GM19455 (cell line): ENCODE results near the gene DNAJB4.
A peak's percentile ranks its signal among the peaks of the same experiment; 100 is the strongest.
"Not testable (repeated sequence)": the region's sequence is repeated elsewhere in the genome, so short reads cannot be mapped to it uniquely, and the experiment has no call there.

Experiments
- ATAC-seq: cut with Tn5 transposase; IDR thresholded peaks from one replicate; pipeline ENCODE4 v1.9.1; 2021; ENCODE audit not compliant: unreplicated experiment

DNAJB4 gene

GRCh38 chr1:78004719-78005447, at the start of gene DNAJB4:
TSS of gene DNAJB4 (plus strand) at chr1:78004939. CDS start at chr1:78005111, 172 bp downstream.
- peak; percentile 98 for ATAC-seq

- ATAC-seq = no peak
Observed at GRCh38 chr1:77955709-77956108, 49.0 kb upstream of the DNAJB4 start.

GRCh38 chr1:77956464-77956863, 48.3 kb upstream of the DNAJB4 start:
- ATAC-seq = no peak

- ATAC-seq = no peak
Observed at GRCh38 chr1:77958391-77958790, 46.3 kb upstream of the DNAJB4 start.

- ATAC-seq = no peak
Observed at GRCh38 chr1:77958850-77959249, 45.9 kb upstream of the DNAJB4 start.

- ATAC-seq = no peak
Observed at GRCh38 chr1:77961392-77961791, 43.3 kb upstream of the DNAJB4 start.

- ATAC-seq = no peak
Observed at GRCh38 chr1:77966291-77966690, 38.4 kb upstream of the DNAJB4 start.

- ATAC-seq = no peak
Observed at GRCh38 chr1:77970192-77970591, 34.5 kb upstream of the DNAJB4 start.

- no peak for ATAC-seq
Observed at GRCh38 chr1:77972080-77972479, 32.7 kb upstream of the DNAJB4 start.

GRCh38 chr1:77975386-77975785, 29.4 kb upstream of the DNAJB4 start:
- ATAC-seq = no peak

GRCh38 chr1:77975907-77976306, 28.8 kb upstream of the DNAJB4 start:
- no peak for ATAC-seq

- ATAC-seq = no peak
Observed at GRCh38 chr1:77976433-77977076, 28.2 kb upstream of the DNAJB4 start.

- ATAC-seq = no peak
Observed at GRCh38 chr1:77977989-77978292, 26.8 kb upstream of the DNAJB4 start.

- peak; percentile 74 for ATAC-seq
Observed at GRCh38 chr1:77978293-77978968, 26.3 kb upstream of the DNAJB4 start.

GRCh38 chr1:77978969-77979876, 25.5 kb upstream of the DNAJB4 start, which contains the start of gene FUBP1:
TSS of gene FUBP1 (minus strand) at chr1:77979072. CDS start at chr1:77979004, 68 bp downstream.
- peak; percentile 79 for ATAC-seq

- ATAC-seq = not testable (repeated sequence)
Observed at GRCh38 chr1:77983352-77983996, 21.3 kb upstream of the DNAJB4 start.

- no peak for ATAC-seq
Observed at GRCh38 chr1:77983997-77984355, 20.8 kb upstream of the DNAJB4 start.

GRCh38 chr1:77984629-77985028, 20.1 kb upstream of the DNAJB4 start:
- ATAC-seq = no peak

GRCh38 chr1:77986810-77987209, 17.9 kb upstream of the DNAJB4 start:
- ATAC-seq = no peak

GRCh38 chr1:77987919-77988318, 16.8 kb upstream of the DNAJB4 start:
- no peak for ATAC-seq

GRCh38 chr1:77989744-77990143, 15.0 kb upstream of the DNAJB4 start:
- no peak for ATAC-seq
